ENCODE data around the gene FAM47C.
"Not testable (repeated sequence)": the region's sequence is repeated elsewhere in the genome, so short reads cannot be mapped to it uniquely, and the experiment has no call there.

The FAM47C gene

GRCh38 chrX:37008182-37008581 is at the start of gene FAM47C:
TSS of gene FAM47C (plus strand) at chrX:37008366. CDS start at chrX:37008411, 45 bp downstream.
- not testable (repeated sequence) for DNase-seq

- DNase-seq, result no peak
These were observed 46.6 kb upstream of the FAM47C start for GRCh38 chrX:36961590-36961989.

GRCh38 chrX:36963069-36963808 is 44.9 kb upstream of the FAM47C start:
- no peak for DNase-seq

- no peak for DNase-seq
These were observed 44.3 kb upstream of the FAM47C start for GRCh38 chrX:36963852-36964251.

GRCh38 chrX:36973575-36973974 is 34.6 kb upstream of the FAM47C start:
- no peak for DNase-seq

GRCh38 chrX:36974911-36975310 is 33.3 kb upstream of the FAM47C start:
- no peak for DNase-seq

- no peak for DNase-seq
These were observed 29.3 kb upstream of the FAM47C start for GRCh38 chrX:36978886-36979285.

- no peak for DNase-seq
These were observed 24.3 kb upstream of the FAM47C start for GRCh38 chrX:36983831-36984230.

- not testable (repeated sequence) for DNase-seq
These were observed 22.6 kb upstream of the FAM47C start for GRCh38 chrX:36985416-36986209.

GRCh38 chrX:36986231-36986630 is 21.9 kb upstream of the FAM47C start:
- DNase-seq, result no peak

- DNase-seq, result not testable (repeated sequence)
These were observed 21.0 kb upstream of the FAM47C start for GRCh38 chrX:36987212-36987611.

GRCh38 chrX:37000140-37000539 is 8.0 kb upstream of the FAM47C start:
- DNase-seq, result no peak

- no peak for DNase-seq
These were observed 2.3 kb downstream of the FAM47C start for GRCh38 chrX:37010496-37010895.

GRCh38 chrX:37034260-37034659 is 26.1 kb downstream of the FAM47C start:
- DNase-seq, result not testable (repeated sequence)

GRCh38 chrX:37036674-37037220 is 28.6 kb downstream of the FAM47C start:
- DNase-seq, result not testable (repeated sequence)

- DNase-seq, result not testable (repeated sequence)
These were observed 30.6 kb downstream of the FAM47C start for GRCh38 chrX:37038814-37039213.

- not testable (repeated sequence) for DNase-seq
These were observed 35.1 kb downstream of the FAM47C start for GRCh38 chrX:37042956-37043885.

- DNase-seq, result no peak
These were observed 39.6 kb downstream of the FAM47C start for GRCh38 chrX:37047776-37048175.

- DNase-seq, result not testable (repeated sequence)
These were observed 49.4 kb downstream of the FAM47C start for GRCh38 chrX:37057572-37057971.

- no peak for DNase-seq
These were observed 52.8 kb downstream of the FAM47C start for GRCh38 chrX:37060999-37061398.
